Endodermal cell (in vitro differentiated cells): ENCODE data around the gene VIM. TPM values are rescaled to one million over a fixed set of nuclear protein-coding genes. Genes with fewer than 3 reads are reported as not detected.

ENCODE experiments used
- DNase-seq: peaks from one replicate; pipeline ENCODE4 v3.0.0-alpha.2; 2017
- H3K27ac ChIP-seq: 2 replicates; pipeline ENCODE4 v1.5.1; 2013; ENCODE audit warnings: mild to moderate bottlenecking, low read depth, low read length, moderate library complexity
- H3K27me3 ChIP-seq: 2 replicates; pipeline ENCODE4 v1.6.1; 2013; ENCODE audit warnings: mild to moderate bottlenecking, low read length, moderate library complexity; ENCODE audit not compliant: insufficient read depth, control insufficient read depth, poor library complexity, severe bottlenecking
- H3K36me3 ChIP-seq: 2 replicates; pipeline ENCODE4 v1.7.0; 2013; ENCODE audit warnings: mild to moderate bottlenecking, low read length, moderate library complexity; ENCODE audit not compliant: control insufficient read depth, insufficient read depth
- H3K4me1 ChIP-seq: one replicate; pipeline ENCODE4 v1.7.0; 2013; ENCODE audit warnings: low read length; ENCODE audit not compliant: control insufficient read depth, insufficient read depth
- H3K4me3 ChIP-seq: 2 replicates; pipeline ENCODE4 v1.5.1; 2013; ENCODE audit warnings: mild to moderate bottlenecking, low read length, moderate library complexity
- H3K9ac ChIP-seq: 2 replicates; pipeline ENCODE4 v1.6.1; 2013; ENCODE audit warnings: mild to moderate bottlenecking, low read length, moderate library complexity; ENCODE audit not compliant: poor library complexity, severe bottlenecking; ENCODE audit errors: extremely low read depth
- H3K9me3 ChIP-seq: 2 replicates; pipeline ENCODE4 v1.6.1; 2013; ENCODE audit warnings: mild to moderate bottlenecking, low read length, moderate library complexity; ENCODE audit not compliant: control insufficient read depth
- H3K27ac Mint-ChIP-seq: 2 replicates; pipeline ENCODE4 v1.8.0; 2020; ENCODE audit warnings: mixed read lengths
- H3K27me3 Mint-ChIP-seq: 2 replicates; pipeline ENCODE4 v1.8.0; 2021; ENCODE audit warnings: mild to moderate bottlenecking, mixed read lengths; ENCODE audit not compliant: insufficient read depth
- H3K36me3 Mint-ChIP-seq: 2 replicates; pipeline ENCODE4 v1.8.0; 2020; ENCODE audit warnings: low read depth, mixed read lengths
- H3K4me1 Mint-ChIP-seq: 2 replicates; pipeline ENCODE4 v1.8.0; 2020; ENCODE audit warnings: mixed read lengths
- H3K4me3 Mint-ChIP-seq: 2 replicates; pipeline ENCODE4 v1.8.0; 2020; ENCODE audit warnings: mild to moderate bottlenecking, moderate library complexity, mixed read lengths
- H3K9me3 Mint-ChIP-seq: 2 replicates; pipeline ENCODE4 v1.8.0; 2020; ENCODE audit warnings: mild to moderate bottlenecking, mixed read lengths
- CTCF ChIP-seq: fragments of 200-600 bp; sonication (generic); conservative IDR thresholded peaks from 2 replicates; pipeline ENCODE4 v1.5.0; 2021; ENCODE audit warnings: antibody characterized with exemption, mild to moderate bottlenecking
- whole genome bisulfite sequencing, 2 experiments: methylation state at CpG; one replicate each; pipeline versions ENCODE4 v1.1.5 to v1.1.7; 2013; ENCODE audit warnings: missing lambda C conversion rate in 2 of 2, mixed read lengths in 1 of 2; ENCODE audit not compliant: insufficient coverage in 1 of 2, insufficient read length in 1 of 2; 5-methylcytosine and 5-hydroxymethylcytosine counted together
- total RNA-seq, 2 donors: library from RNA; stranded (reverse); fragmentation: NEBNext Ultra II Directional in 1 of 2; extraction: Animal tissue kit (Norgen Biotek cat#: 25700) in 1 of 2; gene quantifications; 2 replicates in 1 of 2; 3 replicates in 1 of 2; pipeline ENCODE4 v1.2.1, GENCODE V29; 2021

Gene VIM
- total RNA-seq, 2 donors from 2014 or later, result 84.3 to 155 TPM

GRCh38 chr10:17202506-17202905 lies 25.5 kb upstream of the VIM start:
- WGBS, 2 experiments, result 85 to 89% methylated on average over 2 of the region's 2 CpGs
- peak overlapping the region; percentile 100 for H3K27ac ChIP-seq
- Mint-ChIP-seq H3K4me3 (no peak overlapping the region), H3K27ac (no peak overlapping the region), H3K9me3 (no peaks in the 10 kb centered on the region), H3K27me3 (no peaks in the 10 kb centered on the region), H3K36me3 (no peaks in the 10 kb centered on the region), H3K4me1 (peaks cover 34% of the 10 kb centered on the region)
- no peak for TF ChIP-seq CTCF
- H3K4me1 ChIP-seq, result no peaks in the 10 kb centered on the region
- H3K4me3 ChIP-seq, result peak overlapping the region; percentile 96
- H3K36me3 ChIP-seq, result no peaks in the 10 kb centered on the region
- H3K27me3 ChIP-seq, result no peaks in the 10 kb centered on the region
- no peaks in the 10 kb centered on the region for H3K9me3 ChIP-seq
- no peak for DNase-seq
- no peak overlapping the region for H3K9ac ChIP-seq

- no peaks in the 10 kb centered on the region for H3K9me3 ChIP-seq
- H3K4me3 ChIP-seq, result no peak overlapping the region
- no peak overlapping the region for H3K27ac Mint-ChIP-seq
- H3K27me3 Mint-ChIP-seq, result no peaks in the 10 kb centered on the region
- 90% methylated on average over 3 of the region's 4 CpGs; no CpG with 5 or more reads in 1 of the 2 experiments for WGBS, 2 experiments
- no peaks in the 10 kb centered on the region for H3K27me3 ChIP-seq
- H3K4me1 ChIP-seq, result no peaks in the 10 kb centered on the region
- no peak overlapping the region for H3K27ac ChIP-seq
- H3K4me3 Mint-ChIP-seq, result no peak overlapping the region
- TF ChIP-seq CTCF, result no peak
- H3K36me3 ChIP-seq, result no peaks in the 10 kb centered on the region
- peaks cover 34% of the 10 kb centered on the region for H3K4me1 Mint-ChIP-seq
- H3K9me3 Mint-ChIP-seq, result no peaks in the 10 kb centered on the region
- no peak for DNase-seq
- H3K36me3 Mint-ChIP-seq, result no peaks in the 10 kb centered on the region
- no peak overlapping the region for H3K9ac ChIP-seq
Observed at GRCh38 chr10:17202999-17203398, 25.0 kb upstream of the VIM start.

- Mint-ChIP-seq H3K9me3 (no peaks in the 10 kb centered on the region), H3K27ac (no peak overlapping the region), H3K4me1 (peaks cover 35% of the 10 kb centered on the region), H3K36me3 (no peaks in the 10 kb centered on the region), H3K4me3 (no peak overlapping the region), H3K27me3 (no peaks in the 10 kb centered on the region)
- H3K9me3 ChIP-seq, result no peaks in the 10 kb centered on the region
- H3K4me3 ChIP-seq, result no peak overlapping the region
- no peak overlapping the region for H3K9ac ChIP-seq
- H3K36me3 ChIP-seq, result no peaks in the 10 kb centered on the region
- no peaks in the 10 kb centered on the region for H3K27me3 ChIP-seq
- 53 to 85% methylated on average over 2 to 3 of the region's 3 CpGs for WGBS, 2 experiments
- no peak for DNase-seq
- TF ChIP-seq CTCF, result no peak
- no peak overlapping the region for H3K27ac ChIP-seq
- H3K4me1 ChIP-seq, result peaks cover under 1% of the 10 kb centered on the region
Observed at GRCh38 chr10:17203416-17203815, 24.6 kb upstream of the VIM start.
